Myocyte (in vitro differentiated cells): ENCODE measurements around the gene RCAN1. TPM values are rescaled to one million over a fixed set of nuclear protein-coding genes. Genes with fewer than 3 reads are reported as not detected.
A peak's percentile ranks its signal among the peaks of the same experiment; 100 is the strongest.
"Not testable (repeated sequence)": the region's sequence is repeated elsewhere in the genome, so short reads cannot be mapped to it uniquely, and the experiment has no call there.

Experiments
- DNase-seq: peaks from one replicate; pipeline ENCODE4 v3.0.0-alpha.2; 2012; ENCODE audit warnings: low read depth
- total RNA-seq: library from RNA; depleted of rRNA; stranded (reverse); fragments of >200 nt; gene quantifications from 2 replicates; pipeline ENCODE4 v1.2.3, GENCODE V29; 2014

RCAN1 gene
- total RNA-seq, 1 donor from 2014 or later: 40.2 TPM

DNA sequence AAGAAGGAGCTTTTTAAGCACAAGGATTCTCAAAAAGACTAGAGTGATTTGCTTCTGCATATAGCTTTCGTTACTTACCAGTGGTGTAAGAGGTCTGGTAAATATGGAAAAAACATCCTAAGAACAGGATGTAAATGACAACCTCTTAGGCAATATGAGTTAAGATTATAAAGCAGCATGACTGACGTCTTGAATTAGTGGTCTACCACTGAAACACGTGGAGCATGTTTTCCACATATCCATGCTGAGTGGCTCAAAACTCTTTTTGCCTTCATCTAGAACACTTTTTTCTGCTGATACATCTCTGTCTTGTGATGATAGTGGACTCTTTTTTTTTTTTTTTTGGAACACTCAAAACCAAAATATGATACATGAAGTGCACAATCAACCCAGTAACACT lies 44.6 kb downstream of the RCAN1 start:
- no peak for DNase-seq

DNA sequence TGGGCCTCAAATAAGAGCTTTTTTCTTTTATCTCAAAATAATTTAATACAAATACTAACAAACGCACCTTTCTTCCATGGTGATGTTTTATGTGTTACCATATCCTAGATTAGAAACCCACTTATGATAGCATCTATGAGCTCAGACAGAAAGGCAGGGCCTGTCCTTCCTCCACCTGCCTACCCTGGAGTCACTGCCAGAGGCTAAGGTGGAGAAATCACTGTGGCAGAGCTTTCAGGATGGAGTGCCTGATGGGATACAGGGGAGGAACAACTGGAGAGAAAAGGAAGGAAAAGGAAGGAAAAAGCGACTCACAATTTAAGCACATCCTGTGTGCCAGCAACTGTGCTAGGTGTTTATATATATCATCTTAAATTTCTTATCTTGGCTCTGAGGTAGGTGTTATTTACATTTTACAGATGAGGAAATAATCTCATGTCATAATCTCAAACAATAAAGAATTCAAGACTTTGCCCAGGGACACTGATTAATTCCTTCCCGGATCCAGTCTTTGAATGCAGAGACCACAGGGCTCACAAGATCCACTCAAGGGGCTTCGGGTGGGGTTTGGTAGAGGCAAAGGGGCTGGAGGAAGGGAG lies 45.4 kb downstream of the RCAN1 start:
- DNase-seq: no peak

- DNase-seq: not testable (repeated sequence)
These were observed 46.1 kb downstream of the RCAN1 start for GRCh38 chr21:34568801-34569200.

DNA sequence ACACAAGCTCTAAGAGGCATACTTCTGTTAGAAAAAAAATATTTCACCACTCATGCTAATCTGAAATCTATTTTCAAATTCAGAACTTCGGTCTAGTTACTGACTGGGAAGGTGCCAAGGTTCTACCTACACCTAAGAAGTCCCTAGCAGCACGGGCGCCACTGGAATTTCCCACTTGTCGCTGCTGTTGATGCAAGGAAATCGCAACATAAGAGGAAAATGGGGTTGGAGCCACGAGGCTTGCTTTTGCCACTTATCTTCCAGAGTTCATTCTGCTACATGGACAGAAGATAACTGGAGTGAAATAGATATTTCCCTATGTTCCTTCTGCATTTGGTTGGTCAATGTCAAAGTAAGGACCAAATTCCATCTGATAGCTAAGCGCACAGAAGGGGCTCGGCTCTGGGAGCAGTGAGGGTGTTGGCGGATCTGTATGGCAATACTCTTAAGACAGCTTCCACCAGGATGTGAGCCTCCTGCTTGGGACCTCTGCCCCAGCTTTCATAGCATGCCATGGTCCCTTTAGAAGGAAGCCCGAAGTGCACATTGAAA lies 47.2 kb downstream of the RCAN1 start:
- DNase-seq: no peak

DNA sequence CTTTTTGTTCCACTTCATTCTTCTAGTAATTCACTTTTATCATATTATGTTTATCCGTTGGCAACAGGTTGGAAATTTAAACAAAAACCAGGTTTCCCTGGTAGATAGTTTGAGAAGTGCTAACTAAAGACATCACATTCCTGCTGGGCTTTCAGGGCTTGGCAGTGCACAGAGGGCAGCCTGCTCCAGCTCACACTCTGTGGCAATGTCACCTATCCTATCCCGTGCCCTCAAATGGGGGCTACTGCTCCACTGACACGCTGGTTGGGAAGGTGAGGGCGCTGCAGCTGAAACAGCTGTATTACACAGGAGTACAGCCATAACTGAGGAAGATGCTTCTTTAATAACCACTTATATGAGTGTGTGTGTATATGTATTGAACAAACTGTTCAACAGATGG lies 49.7 kb downstream of the RCAN1 start:
- DNase-seq: no peak

- DNase-seq: not testable (repeated sequence)
These were observed 51.5 kb downstream of the RCAN1 start for GRCh38 chr21:34563370-34563769.

DNA sequence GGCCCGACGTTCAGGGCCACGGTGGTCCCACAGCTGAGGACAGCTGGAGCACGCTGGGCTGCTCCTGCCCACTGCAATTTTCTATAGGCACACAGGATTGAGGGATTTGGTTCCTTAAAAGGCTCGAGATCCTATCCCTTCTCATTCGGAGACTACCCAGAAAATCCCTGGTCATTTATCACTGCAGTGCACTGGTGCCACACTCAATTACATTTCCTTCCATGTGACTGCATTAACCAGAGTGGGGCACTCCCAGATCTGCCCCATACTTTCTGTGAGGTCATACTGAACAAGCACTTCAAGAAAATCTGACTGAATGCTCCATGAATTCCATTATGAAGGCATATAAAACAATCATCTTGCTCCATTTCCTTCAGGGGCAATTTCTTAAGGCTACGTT lies 53.1 kb downstream of the RCAN1 start:
- no peak for DNase-seq

DNA sequence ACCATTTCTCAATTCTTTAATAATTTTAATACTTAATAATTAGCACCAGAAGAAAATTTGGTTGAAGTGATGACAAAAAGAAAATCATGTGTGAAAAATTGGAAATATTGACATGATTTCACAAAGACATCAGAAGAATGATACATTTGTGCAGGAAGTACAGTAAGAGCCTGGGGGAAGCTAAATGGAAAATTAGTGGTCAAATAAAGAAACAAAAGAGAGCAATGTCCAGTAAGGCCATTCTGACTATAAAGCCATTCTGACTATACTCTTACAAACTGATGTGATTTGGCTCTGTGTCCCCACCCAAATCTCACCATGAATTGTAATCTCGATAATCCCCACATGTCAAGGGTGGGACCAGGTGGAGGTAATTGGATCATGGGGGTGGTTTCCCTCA lies 54.3 kb downstream of the RCAN1 start:
- DNase-seq: no peak

DNA sequence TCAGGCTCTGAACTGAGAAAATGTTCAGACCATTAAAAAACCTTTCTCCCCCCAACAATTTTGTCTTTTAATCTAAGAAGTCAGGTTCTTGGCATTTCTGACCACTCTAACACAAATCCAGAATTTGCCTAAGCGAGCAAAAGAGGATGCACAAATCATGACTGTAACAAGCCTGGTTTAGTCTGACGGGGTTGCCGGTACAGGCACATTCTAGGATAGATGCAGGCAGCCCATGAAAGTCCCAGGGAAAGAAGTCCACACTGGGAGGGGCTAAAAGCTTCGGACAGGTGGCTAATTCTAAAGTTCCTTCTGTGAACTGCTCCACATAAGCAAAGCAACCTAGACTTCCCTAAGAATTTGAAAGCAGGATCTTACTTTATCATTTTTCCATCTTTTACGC lies 54.9 kb downstream of the RCAN1 start:
- no peak for DNase-seq

DNA sequence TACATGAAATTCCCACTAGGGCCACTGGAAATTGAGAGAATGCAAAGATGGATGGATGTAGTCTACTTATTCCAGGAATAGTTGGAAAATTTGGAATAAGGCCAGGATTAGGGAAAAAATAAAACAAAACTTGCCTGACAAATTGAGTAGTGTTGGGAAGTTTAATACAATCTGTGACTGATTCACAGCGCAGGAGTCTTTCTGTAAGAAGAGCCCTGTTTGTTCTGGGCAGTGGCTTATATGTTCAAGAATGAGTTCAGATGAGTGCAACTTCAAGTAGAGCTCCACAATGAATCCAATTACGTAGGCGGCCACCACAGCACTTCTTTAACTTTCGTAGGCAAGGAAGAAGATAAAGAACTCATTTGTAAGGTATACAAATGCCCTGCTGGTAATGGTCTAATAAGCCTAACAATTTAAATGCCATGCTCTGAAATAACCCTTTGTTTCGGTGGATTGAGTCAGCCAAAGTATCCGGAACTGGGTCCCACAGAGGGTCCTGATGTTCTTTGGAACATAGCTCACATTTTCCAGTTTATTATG lies 55.8 kb downstream of the RCAN1 start:
- DNase-seq: no peak

DNA sequence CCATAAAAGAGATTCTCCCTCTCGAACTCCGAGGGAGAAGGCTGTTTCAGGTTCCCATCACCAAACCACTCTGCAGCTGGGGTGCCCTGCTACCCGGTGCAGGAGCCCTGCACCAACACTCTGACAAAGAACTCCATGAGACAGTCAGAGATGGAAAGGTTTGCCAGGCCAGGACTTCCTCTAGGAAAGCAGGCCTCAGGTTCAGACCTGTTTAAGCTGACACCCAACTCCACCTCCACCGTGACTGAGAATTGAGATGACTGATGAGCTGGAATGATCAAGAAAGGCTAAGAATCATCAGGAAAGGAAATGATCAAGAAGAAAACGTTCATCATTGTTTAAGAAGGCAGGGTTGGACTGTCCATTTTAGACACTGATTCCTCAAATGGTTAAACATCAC lies 56.7 kb downstream of the RCAN1 start:
- no peak for DNase-seq

DNA sequence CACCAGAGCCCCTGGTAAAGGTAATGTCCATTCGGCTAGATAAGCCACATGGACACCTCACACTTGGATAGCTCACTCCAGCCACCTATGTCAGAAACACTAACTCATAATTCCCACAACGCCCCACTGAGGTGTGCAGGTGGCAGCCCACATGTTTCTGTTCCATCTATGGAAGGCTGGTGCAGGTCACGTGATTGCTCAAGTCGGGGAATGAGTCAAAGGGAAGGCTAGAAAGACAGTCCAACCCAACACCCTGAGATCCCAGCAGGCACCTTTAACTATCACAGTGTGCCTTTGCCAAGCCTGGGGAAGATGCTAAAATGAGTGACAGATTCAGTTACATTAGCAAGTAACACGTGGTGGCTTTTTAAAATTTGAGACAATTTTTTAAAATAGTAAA lies 57.7 kb downstream of the RCAN1 start:
- no peak for DNase-seq

GRCh38 chr21:34554670-34555069 lies 60.2 kb downstream of the RCAN1 start:
- not testable (repeated sequence) for DNase-seq

DNA sequence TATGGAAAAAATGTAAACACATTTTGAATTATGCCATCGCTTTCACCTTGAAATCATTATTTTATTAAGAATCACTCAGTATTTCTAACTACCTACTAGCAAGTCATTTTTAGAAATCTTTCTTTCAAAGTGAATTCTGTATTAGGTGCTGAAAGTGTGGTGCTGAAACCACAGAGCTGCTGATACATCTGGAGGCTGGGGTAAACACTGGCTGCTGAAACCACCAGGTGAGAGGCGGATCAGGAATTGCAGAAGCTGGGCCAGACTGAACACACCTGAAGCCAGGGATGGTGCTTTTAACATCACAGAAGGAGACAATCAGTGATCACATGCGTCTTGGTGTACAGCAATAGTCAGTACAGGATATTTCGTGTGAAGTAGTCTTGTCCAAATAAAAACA lies 60.7 kb downstream of the RCAN1 start:
- DNase-seq: no peak

GRCh38 chr21:34553151-34553952 lies 61.6 kb downstream of the RCAN1 start:
- DNase-seq: peak; percentile 22

- no peak for DNase-seq
These were observed 62.4 kb downstream of the RCAN1 start for GRCh38 chr21:34552360-34553098.

GRCh38 chr21:34550182-34550799 lies 64.6 kb downstream of the RCAN1 start:
- DNase-seq: no peak

- peak; percentile 70 for DNase-seq
These were observed 66.0 kb downstream of the RCAN1 start for GRCh38 chr21:34548781-34549376.

DNA sequence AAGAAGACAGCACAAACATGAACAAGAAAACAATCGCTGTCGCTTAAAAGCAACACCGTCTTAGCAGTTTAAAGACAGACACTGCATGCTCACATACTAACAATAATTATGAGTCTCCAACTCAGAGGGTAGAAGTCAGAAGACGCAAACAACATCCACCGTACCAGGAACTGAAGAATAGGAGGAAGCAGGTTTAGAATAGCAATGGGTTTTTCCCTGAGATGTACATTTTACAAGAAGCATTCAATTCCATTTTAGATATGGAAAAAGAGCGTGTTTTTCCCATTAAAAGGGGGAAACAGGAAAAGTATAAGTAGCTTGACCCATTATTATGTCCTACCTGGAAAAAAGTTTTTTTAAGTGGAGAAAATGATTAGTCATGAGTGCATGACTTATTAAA lies 68.4 kb downstream of the RCAN1 start:
- no peak for DNase-seq

GRCh38 chr21:34545079-34545884 lies 69.6 kb downstream of the RCAN1 start:
- peak; percentile 81 for DNase-seq
